GM18909 (cell line): ENCODE data around the gene MYLK2.
"Not testable (repeated sequence)": the region's sequence is repeated elsewhere in the genome, so short reads cannot be mapped to it uniquely, and the experiment has no call there.

ENCODE experiments used
- ATAC-seq: cut with Tn5 transposase; IDR thresholded peaks from one replicate; pipeline ENCODE4 v1.9.1; 2021; ENCODE audit warnings: mild to moderate bottlenecking; ENCODE audit not compliant: unreplicated experiment, poor library complexity

MYLK2 gene

GRCh38 chr20:31819083-31819784 lies at the start of gene MYLK2:
TSS of gene MYLK2 (plus strand) at chr20:31819356. CDS start at chr20:31819581, 225 bp downstream.
- ATAC-seq, result no peak

GRCh38 chr20:31769681-31770080 lies 49.5 kb upstream of the MYLK2 start:
- no peak for ATAC-seq

DNA sequence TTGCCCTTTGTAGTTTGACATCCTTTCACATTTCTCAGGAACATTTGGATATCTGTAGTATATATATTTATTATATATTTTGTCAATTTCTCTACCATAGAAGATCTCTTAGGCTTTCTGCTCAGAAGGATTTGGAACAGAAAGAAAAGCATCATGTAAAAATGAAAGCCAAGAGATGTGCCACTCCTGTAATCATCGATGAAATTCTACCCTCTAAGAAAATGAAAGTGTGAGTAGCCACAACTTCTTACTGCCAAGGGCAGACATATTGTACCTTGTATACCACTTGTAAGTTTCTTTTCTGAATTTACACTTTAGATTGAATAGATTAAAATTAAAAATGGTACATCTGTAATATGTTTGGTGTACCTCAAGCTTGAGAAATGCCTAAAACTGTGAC lies 48.9 kb upstream of the MYLK2 start:
- ATAC-seq, result no peak

- ATAC-seq, result no peak
Observed at GRCh38 chr20:31774408-31774807, 44.7 kb upstream of the MYLK2 start.

GRCh38 chr20:31780839-31781238 lies 38.3 kb upstream of the MYLK2 start:
- no peak for ATAC-seq

DNA sequence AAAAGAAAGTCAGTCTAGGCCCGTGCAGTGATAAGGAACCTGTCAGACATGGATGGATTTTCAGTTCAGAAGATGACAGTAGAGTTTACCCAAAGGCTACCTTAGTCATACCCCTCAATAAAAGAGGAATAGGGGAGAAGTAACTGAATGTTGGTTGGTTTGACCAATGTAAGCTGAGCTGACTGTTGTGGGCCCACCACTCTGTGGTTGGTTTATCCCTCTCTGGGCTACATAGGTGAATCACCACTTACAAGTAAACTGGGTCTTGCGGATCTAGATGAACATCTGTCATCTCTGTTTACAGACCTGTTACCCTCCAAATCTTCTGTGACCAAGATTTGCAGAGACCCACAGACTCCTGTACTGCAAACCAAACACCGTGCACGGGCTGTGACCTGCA lies 37.2 kb upstream of the MYLK2 start:
- no peak for ATAC-seq

DNA sequence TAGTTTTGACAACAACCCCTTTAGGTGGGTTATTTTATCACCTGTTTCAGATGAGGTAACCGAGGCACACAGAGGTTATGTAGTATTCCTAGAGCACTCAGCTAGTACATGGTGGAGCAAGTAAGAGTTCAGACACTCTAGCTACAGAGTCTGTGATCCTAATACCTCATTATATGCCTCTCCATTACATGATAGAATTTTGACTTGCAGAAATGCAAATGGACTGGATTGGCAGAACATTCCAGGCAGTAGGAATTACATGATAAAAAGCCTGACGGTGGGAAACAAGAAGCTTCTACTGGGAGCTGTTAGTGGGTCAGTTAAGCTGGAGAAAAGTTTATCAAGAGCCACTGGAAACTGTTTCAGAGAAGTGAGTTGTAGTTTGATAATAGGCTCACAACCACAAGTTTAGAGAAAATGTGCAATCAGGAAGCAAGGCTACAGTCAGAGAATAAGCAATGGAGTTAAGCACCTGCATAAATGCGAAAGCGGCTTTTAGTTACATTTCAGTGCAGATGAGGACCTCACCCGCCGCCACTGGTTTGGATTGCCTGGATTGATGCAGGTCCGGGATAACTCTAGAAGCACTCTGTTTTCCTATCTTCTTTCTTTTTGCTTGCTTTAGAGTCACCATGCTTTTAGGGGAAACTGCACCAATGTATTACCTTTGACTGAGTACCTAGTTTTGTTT lies 34.7 kb upstream of the MYLK2 start:
- ATAC-seq, result no peak

DNA sequence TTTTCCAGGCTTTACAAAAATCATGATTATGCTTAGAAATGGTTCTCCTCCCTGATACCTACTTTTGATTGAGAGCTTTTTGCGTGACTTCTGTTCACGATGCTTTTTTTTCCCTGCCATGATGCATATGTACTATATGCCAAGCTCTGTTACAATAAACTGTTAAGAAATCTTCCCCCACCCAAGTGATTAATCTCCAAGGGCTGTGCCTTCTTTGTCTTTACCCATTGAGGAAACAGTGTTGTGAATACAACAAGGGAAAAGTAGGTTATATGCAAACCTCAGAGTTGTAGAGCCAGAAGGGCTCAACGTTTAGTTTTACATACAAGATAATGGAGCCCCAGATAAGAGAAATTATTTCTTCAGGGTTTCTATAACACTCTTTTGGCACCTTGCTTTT lies 34.1 kb upstream of the MYLK2 start:
- ATAC-seq, result no peak

DNA sequence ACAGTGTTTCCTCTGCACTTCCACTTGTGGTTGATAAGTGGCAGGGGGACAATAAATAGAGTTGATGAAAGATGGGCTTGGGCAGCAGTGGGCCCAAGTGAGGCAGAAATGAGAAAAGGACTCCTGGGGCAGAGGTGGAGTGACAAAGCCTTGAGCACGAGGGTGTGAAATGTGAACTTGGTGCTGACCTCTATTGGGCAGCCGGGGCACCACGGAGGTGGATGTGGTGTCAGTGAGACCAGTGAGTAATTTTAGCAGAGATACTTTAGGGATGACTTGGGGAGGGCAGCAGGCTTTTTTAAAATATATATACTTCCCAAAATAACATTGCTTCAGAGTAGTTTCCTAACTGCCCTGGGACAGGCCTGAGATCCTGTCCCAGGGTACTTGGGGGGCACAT lies 30.6 kb upstream of the MYLK2 start:
- no peak for ATAC-seq

- ATAC-seq, result no peak
Observed at GRCh38 chr20:31790401-31790800, 28.8 kb upstream of the MYLK2 start.

DNA sequence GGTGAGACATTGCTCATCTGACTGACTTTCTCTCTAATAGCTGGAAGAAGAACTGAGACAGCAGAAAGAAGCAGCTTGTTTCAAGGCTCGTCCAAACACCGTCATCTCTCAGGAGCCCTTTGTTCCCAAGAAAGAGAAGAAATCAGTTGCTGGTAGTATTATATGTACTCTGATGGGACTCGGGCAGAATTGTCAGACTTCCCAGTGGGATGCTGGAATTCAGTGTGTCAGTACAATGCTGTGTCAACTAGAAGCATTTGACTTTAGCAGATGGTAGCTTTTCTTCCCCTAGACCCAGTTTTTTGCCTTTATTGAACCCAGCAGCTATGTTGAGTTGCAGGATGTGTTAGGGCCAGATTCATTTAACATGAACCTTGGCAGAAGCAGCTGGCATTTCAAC lies 21.8 kb upstream of the MYLK2 start:
- ATAC-seq, result no peak

DNA sequence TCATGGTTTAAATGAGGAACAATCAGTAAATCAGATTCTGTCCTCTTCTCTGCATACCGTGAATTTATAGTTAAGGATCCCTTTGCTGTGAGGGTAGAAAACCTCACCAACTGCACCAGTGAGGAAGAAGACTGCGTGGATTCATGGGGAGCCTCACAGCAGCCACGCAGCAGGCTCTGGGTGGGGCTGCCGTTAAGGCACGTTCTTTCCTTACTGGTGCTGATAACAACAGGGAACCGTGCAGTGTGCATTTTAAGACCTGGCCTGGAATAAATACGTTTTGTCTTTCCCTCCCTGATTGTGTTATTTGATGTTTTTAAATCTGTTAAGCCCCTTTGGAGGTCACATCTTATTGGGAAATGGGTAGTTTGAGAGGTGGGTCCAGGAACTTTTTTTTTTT lies 17.6 kb upstream of the MYLK2 start:
- ATAC-seq, result no peak

DNA sequence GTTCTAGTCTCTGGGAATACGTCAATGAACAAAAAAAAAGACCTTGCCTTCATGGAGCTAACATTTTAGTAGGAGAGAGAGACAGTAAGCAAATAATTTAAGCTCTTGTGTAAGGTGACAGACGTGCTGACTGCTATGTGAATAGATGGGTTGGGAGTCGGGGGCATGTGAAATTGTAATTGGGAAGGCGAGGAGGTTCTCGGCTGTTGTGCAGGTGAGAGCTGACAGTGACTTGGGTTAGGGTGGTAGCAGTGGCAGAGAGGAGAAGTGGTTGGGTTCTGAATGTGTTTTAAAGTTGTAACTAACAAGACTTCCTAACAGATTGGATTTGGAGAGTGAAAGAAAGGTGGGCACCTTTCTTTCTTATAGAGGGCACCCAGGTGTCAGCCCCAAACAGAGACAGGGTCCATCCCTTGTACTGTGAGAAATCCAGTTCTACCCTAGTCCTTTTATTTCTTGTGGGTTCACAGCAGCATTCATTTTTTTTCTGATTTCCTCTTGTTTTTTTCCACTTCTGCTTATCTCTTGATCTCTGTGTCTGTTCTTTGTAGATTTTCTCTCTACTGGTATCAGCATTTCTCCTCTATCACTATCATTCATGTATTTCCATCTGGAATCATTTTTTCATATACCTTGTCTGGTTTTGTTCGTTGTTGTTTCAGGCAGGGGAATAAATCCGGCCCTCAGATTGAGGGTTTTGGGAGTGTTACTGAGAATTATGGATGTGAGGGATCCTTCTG lies 15.4 kb upstream of the MYLK2 start:
- no peak for ATAC-seq

DNA sequence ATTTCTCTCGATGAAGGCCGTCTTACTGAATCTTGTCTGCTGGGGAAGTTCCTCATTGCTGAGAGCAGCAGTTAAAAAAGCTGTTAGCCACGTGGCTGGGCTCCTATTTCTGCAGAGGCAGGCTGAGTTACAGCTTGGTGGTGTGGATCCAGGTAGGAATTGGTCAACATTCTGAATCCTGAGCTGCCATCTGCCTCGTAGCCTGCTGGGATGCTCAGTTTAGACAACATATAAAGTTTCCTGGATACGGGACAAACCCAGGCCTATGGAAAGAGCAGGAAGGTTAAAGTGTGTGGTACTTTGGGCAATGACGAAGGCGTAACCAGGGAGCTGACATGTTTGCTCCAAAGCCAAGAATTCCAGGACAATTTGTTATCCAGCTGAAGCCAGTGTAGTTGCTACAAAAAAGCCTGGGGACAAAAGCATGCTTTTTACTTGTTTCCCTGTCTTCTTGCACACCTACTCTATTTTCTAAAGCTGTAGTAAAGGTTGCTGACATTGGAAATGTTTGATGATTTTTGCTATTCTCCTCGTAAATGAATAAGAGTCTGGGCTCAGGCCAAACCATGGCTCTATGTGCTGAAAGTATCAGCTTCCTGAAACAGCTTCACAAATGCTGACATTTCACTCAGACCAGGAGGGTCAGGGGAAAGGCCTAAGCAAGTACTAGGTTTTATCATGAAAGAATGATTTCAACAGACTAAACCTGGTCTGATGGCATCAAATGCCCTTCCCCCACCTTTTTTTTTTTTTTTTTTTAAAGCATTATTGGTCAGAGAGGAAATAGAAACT lies 12.4 kb upstream of the MYLK2 start:
- no peak for ATAC-seq

DNA sequence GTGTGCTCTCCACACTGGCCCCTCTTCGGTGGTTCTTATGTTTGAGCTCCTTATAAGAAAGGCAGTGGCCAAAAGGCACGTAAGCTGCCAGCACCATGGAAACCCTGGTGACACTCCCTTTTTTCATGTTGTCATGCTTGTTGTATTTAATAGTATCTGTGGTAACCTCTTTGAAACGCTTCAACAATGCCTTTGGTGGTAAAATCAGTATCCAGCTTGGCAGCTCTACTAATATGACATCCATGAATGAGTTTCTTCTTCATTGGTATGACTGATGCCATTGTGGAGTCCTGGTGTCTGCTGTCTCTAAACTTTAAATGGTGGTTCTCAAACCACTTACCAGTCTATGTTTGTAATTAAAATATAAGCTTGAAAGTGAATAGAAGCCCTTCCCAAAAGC lies 10.7 kb upstream of the MYLK2 start:
- no peak for ATAC-seq

DNA sequence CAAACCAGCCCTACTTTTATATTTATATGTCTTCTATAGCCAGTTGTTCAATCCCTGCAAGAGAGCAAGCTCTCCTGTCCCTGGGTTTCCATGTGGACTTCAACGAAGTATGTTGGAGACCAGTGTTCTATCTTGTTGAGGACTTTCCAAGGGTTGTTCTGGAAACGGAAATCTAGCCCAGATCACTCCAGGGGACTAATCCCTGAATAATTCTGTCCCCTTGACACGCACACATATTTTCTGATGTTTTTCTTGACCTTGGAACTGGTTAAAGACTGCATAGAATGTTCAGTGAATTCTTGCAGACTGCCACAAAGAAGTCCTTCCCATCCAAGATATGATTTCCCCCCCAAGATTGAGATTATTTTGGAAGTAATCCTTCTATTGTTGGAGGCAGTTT lies 9.5 kb upstream of the MYLK2 start:
- no peak for ATAC-seq

GRCh38 chr20:31811198-31811597 lies 8.0 kb upstream of the MYLK2 start:
- no peak for ATAC-seq

DNA sequence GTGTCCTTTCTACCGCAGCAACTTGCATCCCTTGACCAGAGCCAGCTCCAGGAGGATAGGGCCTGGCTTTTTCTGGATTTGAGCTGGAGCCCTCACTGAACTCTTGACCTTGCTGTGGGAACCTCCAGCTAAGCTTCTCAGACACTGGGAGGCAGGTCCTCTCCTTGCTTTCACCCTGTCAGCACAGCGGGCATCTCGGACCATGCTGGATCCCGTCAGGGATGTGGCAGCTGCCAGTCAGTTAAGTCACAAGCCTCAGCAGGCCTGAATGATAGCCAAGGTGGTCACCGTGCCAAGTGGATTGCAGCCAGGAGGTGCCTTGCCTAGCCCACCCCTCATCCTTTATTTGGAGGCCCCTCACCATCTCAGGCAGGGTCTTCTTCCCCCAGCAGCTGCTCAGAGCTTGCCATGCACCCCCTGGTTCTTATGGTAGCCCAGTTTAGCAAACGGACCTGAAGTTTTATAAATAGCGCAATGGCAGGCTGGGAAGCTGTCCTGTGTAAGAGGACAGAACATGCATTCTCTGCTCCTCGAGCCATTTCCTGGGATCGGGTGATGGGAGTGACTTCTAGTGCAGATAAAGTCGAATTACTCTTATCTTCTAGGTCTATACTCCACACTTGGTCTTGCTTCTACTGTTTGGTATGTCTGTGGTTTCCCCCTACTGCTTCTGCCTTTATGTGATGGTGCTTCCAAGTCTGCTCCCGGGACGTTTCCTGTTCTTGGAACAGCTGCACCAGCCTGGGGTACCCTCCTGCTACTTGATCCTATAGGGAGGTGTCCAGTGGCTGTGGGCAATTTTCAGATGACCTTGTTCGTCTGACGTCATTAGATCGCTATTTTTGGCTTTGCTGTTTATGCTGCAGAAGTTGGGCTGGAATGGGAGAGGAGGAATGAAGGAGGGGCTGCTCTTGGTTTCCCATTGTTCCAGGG lies 7.1 kb upstream of the MYLK2 start:
- no peak for ATAC-seq

DNA sequence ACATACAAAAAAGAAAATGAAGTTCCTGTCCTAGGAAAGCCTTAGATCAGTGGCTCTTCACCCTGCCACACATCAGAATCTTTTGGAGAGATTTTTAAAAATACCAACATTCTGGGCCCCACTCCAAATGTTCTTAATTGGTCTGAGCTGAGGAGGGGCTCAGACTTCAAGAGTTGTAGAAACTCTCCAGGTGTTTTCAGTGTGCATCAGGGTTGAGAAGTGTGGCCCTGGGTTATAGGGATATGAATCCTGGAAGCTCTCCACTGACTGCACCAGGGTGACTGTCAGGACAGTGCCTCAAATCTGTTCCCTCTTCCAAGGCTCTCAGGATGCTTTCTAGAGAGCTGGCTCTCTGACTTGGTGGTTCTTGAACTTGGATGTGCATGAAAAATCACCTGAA lies 5.5 kb upstream of the MYLK2 start:
- no peak for ATAC-seq

- not testable (repeated sequence) for ATAC-seq
Observed at GRCh38 chr20:31814142-31814541, 5.0 kb upstream of the MYLK2 start.
